HepG2 (cell line): ENCODE results near the gene ATP8A2. TPM values are rescaled to one million over a fixed set of nuclear protein-coding genes. Genes with fewer than 3 reads are reported as not detected.

Experiments
- ATAC-seq: fragments of 200-7000 bp; cut with Tn5 transposase; 3 replicates; pipeline ENCODE4 v1.9.1; 2020; ENCODE audit warnings: mild to moderate bottlenecking, moderate library complexity
- BruUV-seq: library from RNA; stranded (reverse); fragments of 400-500 nt; replicated peaks from 2 replicates; lab custom pipeline; 2021; lab: Mats Ljungman, UMichigan
- CTCF ChIA-PET: fragments of 300-600 bp; formaldehyde crosslinking; extraction: SDS; loops from one replicate; lab custom pipeline; 2021; ENCODE audit warnings: low total read pairs, inconsistent platforms, low intra/inter-chr PET ratio; lab: Yijun Ruan, JAX
- POLR2A ChIA-PET: fragments of 350-600 bp; sonication (Branson Sonifier 250); formaldehyde crosslinking; loops from one replicate; lab custom pipeline; 2020; ENCODE audit warnings: antibody characterized with exemption, inconsistent platforms; lab: Yijun Ruan, JAX
- DNase-seq: peaks from one replicate; pipeline ENCODE4 v3.0.0-alpha.2; 2015; ENCODE audit warnings: low spot score
- FAIRE-seq: peaks from 3 replicates; lab custom pipeline; 2011; peaks lifted over from hg19 to GRCh38; lab: Jason Lieb, UNC
- H2AFZ ChIP-seq: one replicate; pipeline ENCODE4 v1.6.1; 2011; ENCODE audit warnings: low read length, inconsistent platforms
- H3K27ac ChIP-seq: fragments of 300-600 bp; 3 replicates; pipeline ENCODE4 v1.8.0; 2011; ENCODE audit warnings: mixed run types, mild to moderate bottlenecking, mixed read lengths, low read length, inconsistent platforms; ENCODE audit not compliant: insufficient read depth; ENCODE audit errors: extremely low read length
- H3K27me3 ChIP-seq, 2 experiments: fragments of 200-600 bp in 1 of 2; 2 replicates in 1 of 2; 3 replicates in 1 of 2; pipeline versions ENCODE4 v1.6.0 to v1.8.0; 2011; ENCODE audit warnings: low read length in 2 of 2, mild to moderate bottlenecking in 2 of 2, moderate library complexity in 2 of 2, inconsistent platforms in 1 of 2; ENCODE audit not compliant: insufficient read depth in 2 of 2, control insufficient read depth in 1 of 2
- H3K36me3 ChIP-seq, 2 experiments: fragments of 200-600 bp in 1 of 2; replicated peaks in 1 of 2; 2 replicates in 1 of 2; 3 replicates in 1 of 2; pipeline versions ENCODE4 v1.5.1 to v1.8.0; 2011; ENCODE audit warnings: low read length in 2 of 2, inconsistent platforms in 1 of 2; ENCODE audit not compliant: insufficient read depth in 2 of 2, control insufficient read depth in 1 of 2
- H3K4me1 ChIP-seq: 2 replicates; pipeline ENCODE4 v1.5.1; 2012; ENCODE audit warnings: low read length, inconsistent platforms; ENCODE audit not compliant: insufficient read depth
- H3K4me2 ChIP-seq: 2 replicates; pipeline ENCODE4 v1.6.0; 2011; ENCODE audit warnings: low read depth, low read length, inconsistent platforms
- H3K4me3 ChIP-seq, 3 experiments: fragments of 200-600 bp in 1 of 3; sonication (generic), shearing (Covaris generic) in 1 of 3; replicated peaks in 1 of 3; 2 replicates each; pipeline ENCODE4 v1.5.1; 2011 to 2016; ENCODE audit warnings: low read length in 3 of 3, inconsistent platforms in 2 of 3, low read depth in 2 of 3, mild to moderate bottlenecking in 2 of 3, control low read depth in 1 of 3, mixed read lengths in 1 of 3; ENCODE audit not compliant: insufficient read depth in 1 of 3
- H3K79me2 ChIP-seq: one replicate; pipeline ENCODE4 v1.6.1; 2011; ENCODE audit warnings: low read length, inconsistent platforms; ENCODE audit not compliant: insufficient read depth
- H3K9ac ChIP-seq: 2 replicates; pipeline ENCODE4 v1.6.0; 2011; ENCODE audit warnings: mild to moderate bottlenecking, low read depth, low read length, inconsistent platforms; ENCODE audit not compliant: insufficient read depth
- H3K9me3 ChIP-seq: 2 replicates; pipeline ENCODE4 v1.5.1; 2012; ENCODE audit warnings: mild to moderate bottlenecking, low read length
- H4K20me1 ChIP-seq: 2 replicates; pipeline ENCODE4 v1.6.0; 2011; ENCODE audit warnings: inconsistent platforms, mild to moderate bottlenecking, low read length, moderate library complexity; ENCODE audit not compliant: insufficient read depth
- EHMT2 ChIP-seq: fragments of 200-600 bp; sonication (generic); IDR thresholded peaks from 2 replicates; pipeline ENCODE4 v1.7.0; 2017; ENCODE audit warnings: antibody characterized with exemption, low read depth, low read length, borderline replicate concordance
- ESRRA ChIP-seq: sonication (generic); formaldehyde crosslinking; IDR thresholded peaks from 2 replicates; pipeline ENCODE4 v1.5.1; 2020; ENCODE audit warnings: mild to moderate bottlenecking, low read depth, missing genetic modification reagents
- JUND ChIP-seq: sonication (generic); formaldehyde crosslinking; IDR thresholded peaks from 2 replicates; pipeline ENCODE4 v1.8.0; 2022; ENCODE audit warnings: mild to moderate bottlenecking, missing genetic modification reagents
- KLF11 ChIP-seq: IDR thresholded peaks from 2 replicates; pipeline ENCODE4 v1.6.1; 2016; ENCODE audit warnings: missing compliant biosample characterization
- POLR2AphosphoS5 ChIP-seq: IDR thresholded peaks from 2 replicates; pipeline ENCODE4 v1.6.1; 2012; ENCODE audit warnings: low read depth, low read length
- SAP130 ChIP-seq: IDR thresholded peaks from 2 replicates; pipeline ENCODE4 v1.6.1; 2016; ENCODE audit warnings: low read depth
- TBX3 ChIP-seq: fragments of 450-650 bp; IDR thresholded peaks from 2 replicates; pipeline ENCODE4 v1.6.1; 2017; ENCODE audit warnings: antibody characterized with exemption, mild to moderate bottlenecking, inconsistent platforms, borderline replicate concordance
- TEAD3 ChIP-seq: optimal IDR thresholded peaks from 2 replicates; pipeline ENCODE3; 2016; ENCODE audit warnings: borderline replicate concordance
- ZEB1 ChIP-seq: IDR thresholded peaks from 2 replicates; pipeline ENCODE4 v1.6.1; 2012; ENCODE audit warnings: mild to moderate bottlenecking, low read depth, inconsistent platforms; ENCODE audit not compliant: insufficient replicate concordance
- ZNF44 ChIP-seq: sonication (generic); formaldehyde crosslinking; IDR thresholded peaks from 2 replicates; pipeline ENCODE4 v1.5.1; 2020; ENCODE audit warnings: mild to moderate bottlenecking, missing genetic modification reagents
- ZNF589 ChIP-seq: sonication (generic); formaldehyde crosslinking; conservative IDR thresholded peaks from 2 replicates; pipeline ENCODE4 v1.8.0; 2022; ENCODE audit warnings: mild to moderate bottlenecking, moderate library complexity, missing genetic modification reagents
- ZNF644 ChIP-seq: IDR thresholded peaks from 2 replicates; pipeline ENCODE4 v1.6.1; 2016; ENCODE audit warnings: low read depth
- WGBS: methylation state at CpG from one replicate; pipeline ENCODE4 v1.1.6; 2017; ENCODE audit warnings: low lambda C conversion rate; 5-methylcytosine and 5-hydroxymethylcytosine counted together
- in situ Hi-C: cut with HindIII; loops from 2 replicates; pipeline ENCODE4 v1.10.0; 2017; ENCODE audit warnings: low pct_unique_long_range_greater_than_20kb; ENCODE audit not compliant: extremely low pct_ligation_motif_present
- intact Hi-C: fragments of 100-400 bp; cut with micrococcal nuclease; formaldehyde crosslinking; loops from one replicate; pipeline ENCODE4 v1.10.0; 2022; ENCODE audit not compliant: unreplicated experiment
- polyA plus RNA-seq, 8 experiments: library from polyadenylated mRNA; depleted of rRNA in 3 of 8; stranded (reverse) in 7 of 8; unstranded in 1 of 8; fragments of >200 nt; fragmentation: Illumina TruSeq in 4 of 8; extraction: Trizol in 4 of 8; gene quantifications; 2 replicates each; pipeline versions ENCODE4 v1.2.1 to v1.2.3, GENCODE V29; 2011 to 2016; ENCODE audit warnings: low read depth in 4 of 8, missing spikeins in 1 of 8, mixed read lengths in 1 of 8; ENCODE audit not compliant: insufficient read depth in 1 of 8
- total RNA-seq, 5 experiments: library from RNA; depleted of rRNA; stranded (reverse); fragments of >200 nt; fragmentation: Illumina TruSeq; extraction: Trizol; gene quantifications; 2 replicates each; pipeline ENCODE4 v1.2.3, GENCODE V29; 2016; ENCODE audit warnings: low read depth in 1 of 5
- TF ChIP-seq, protein P1 (sequence below): sonication (generic); formaldehyde crosslinking; IDR thresholded peaks from 2 replicates; pipeline ENCODE4 v1.5.0; 2020; ENCODE audit warnings: mild to moderate bottlenecking, missing genetic modification reagents, moderate library complexity
- TF ChIP-seq, protein P2 (sequence below): sonication (generic); formaldehyde crosslinking; IDR thresholded peaks from 2 replicates; pipeline ENCODE4 v1.4.0; 2020; ENCODE audit warnings: mild to moderate bottlenecking, missing genetic modification reagents
- TF ChIP-seq, protein P3 (sequence below): IDR thresholded peaks from 2 replicates; pipeline ENCODE4 v1.6.1; 2016; ENCODE audit warnings: control low read depth
- TF ChIP-seq, protein P4 (sequence below): sonication (generic); formaldehyde crosslinking; IDR thresholded peaks from 2 replicates; pipeline ENCODE4 v1.5.1; 2020; ENCODE audit warnings: mild to moderate bottlenecking, moderate library complexity, missing genetic modification reagents
- TF ChIP-seq, protein P5 (sequence below): IDR thresholded peaks from 2 replicates; pipeline ENCODE4 v1.6.1; 2016

Gene ATP8A2
- total and polyA plus RNA-seq, 2 of the 13 experiments (the other 11 are each of a cell fraction or from before 2014, with no cell fraction given): 0.09 TPM; not detected in 1

DNA sequence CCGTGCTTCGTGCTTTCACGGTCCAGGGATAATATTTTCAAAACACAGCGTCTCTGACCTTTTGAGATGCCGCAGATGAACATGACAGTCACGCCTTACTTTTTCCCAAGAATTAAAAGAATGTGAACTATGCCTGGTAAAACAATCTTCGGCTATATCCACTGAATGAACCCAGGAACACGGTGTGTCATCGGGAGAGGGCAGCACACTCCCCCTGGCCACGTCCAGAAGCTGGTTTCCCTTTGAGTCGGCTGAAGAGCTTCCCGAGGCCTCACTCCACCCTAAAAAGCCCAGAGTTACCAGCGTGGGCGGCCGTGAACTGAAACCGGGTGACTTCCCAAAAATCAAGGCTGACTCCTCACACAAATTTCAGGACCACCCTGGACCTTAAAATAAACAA is 702.9 kb downstream of the ATP8A2 start:
- in situ Hi-C loops: no loop called here
- TF ChIP-seq, protein P1, sequence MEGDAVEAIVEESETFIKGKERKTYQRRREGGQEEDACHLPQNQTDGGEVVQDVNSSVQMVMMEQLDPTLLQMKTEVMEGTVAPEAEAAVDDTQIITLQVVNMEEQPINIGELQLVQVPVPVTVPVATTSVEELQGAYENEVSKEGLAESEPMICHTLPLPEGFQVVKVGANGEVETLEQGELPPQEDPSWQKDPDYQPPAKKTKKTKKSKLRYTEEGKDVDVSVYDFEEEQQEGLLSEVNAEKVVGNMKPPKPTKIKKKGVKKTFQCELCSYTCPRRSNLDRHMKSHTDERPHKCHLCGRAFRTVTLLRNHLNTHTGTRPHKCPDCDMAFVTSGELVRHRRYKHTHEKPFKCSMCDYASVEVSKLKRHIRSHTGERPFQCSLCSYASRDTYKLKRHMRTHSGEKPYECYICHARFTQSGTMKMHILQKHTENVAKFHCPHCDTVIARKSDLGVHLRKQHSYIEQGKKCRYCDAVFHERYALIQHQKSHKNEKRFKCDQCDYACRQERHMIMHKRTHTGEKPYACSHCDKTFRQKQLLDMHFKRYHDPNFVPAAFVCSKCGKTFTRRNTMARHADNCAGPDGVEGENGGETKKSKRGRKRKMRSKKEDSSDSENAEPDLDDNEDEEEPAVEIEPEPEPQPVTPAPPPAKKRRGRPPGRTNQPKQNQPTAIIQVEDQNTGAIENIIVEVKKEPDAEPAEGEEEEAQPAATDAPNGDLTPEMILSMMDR: peak; percentile 40
- TF ChIP-seq ZNF644 (CRISPR knock-in tag) (0 out of 2 replicates have a peak, but pooled peaks have one; percentile 38), ESRRA (CRISPR knock-in tag) (no peak), TBX3 (no peak), ZEB1 (no peak), JUND (CRISPR knock-in tag) (no peak), EHMT2 (no peak), POLR2AphosphoS5 (no peak), SAP130 (CRISPR knock-in tag) (no peak), ZNF589 (no peak), TEAD3 (CRISPR knock-in tag) (peak; percentile 56), KLF11 (CRISPR knock-in tag) (no peak), ZNF44 (no peak)
- TF ChIP-seq, protein P2, sequence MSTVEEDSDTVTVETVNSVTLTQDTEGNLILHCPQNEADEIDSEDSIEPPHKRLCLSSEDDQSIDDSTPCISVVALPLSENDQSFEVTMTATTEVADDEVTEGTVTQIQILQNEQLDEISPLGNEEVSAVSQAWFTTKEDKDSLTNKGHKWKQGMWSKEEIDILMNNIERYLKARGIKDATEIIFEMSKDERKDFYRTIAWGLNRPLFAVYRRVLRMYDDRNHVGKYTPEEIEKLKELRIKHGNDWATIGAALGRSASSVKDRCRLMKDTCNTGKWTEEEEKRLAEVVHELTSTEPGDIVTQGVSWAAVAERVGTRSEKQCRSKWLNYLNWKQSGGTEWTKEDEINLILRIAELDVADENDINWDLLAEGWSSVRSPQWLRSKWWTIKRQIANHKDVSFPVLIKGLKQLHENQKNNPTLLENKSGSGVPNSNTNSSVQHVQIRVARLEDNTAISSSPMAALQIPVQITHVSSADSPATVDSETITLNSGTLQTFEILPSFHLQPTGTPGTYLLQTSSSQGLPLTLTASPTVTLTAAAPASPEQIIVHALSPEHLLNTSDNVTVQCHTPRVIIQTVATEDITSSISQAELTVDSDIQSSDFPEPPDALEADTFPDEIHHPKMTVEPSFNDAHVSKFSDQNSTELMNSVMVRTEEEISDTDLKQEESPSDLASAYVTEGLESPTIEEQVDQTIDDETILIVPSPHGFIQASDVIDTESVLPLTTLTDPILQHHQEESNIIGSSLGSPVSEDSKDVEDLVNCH (CRISPR knock-in tag): no peak
- TF ChIP-seq, protein P3, sequence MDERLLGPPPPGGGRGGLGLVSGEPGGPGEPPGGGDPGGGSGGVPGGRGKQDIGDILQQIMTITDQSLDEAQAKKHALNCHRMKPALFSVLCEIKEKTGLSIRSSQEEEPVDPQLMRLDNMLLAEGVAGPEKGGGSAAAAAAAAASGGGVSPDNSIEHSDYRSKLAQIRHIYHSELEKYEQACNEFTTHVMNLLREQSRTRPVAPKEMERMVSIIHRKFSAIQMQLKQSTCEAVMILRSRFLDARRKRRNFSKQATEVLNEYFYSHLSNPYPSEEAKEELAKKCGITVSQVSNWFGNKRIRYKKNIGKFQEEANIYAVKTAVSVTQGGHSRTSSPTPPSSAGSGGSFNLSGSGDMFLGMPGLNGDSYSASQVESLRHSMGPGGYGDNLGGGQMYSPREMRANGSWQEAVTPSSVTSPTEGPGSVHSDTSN (CRISPR knock-in tag): no peak
- TF ChIP-seq, protein P4, sequence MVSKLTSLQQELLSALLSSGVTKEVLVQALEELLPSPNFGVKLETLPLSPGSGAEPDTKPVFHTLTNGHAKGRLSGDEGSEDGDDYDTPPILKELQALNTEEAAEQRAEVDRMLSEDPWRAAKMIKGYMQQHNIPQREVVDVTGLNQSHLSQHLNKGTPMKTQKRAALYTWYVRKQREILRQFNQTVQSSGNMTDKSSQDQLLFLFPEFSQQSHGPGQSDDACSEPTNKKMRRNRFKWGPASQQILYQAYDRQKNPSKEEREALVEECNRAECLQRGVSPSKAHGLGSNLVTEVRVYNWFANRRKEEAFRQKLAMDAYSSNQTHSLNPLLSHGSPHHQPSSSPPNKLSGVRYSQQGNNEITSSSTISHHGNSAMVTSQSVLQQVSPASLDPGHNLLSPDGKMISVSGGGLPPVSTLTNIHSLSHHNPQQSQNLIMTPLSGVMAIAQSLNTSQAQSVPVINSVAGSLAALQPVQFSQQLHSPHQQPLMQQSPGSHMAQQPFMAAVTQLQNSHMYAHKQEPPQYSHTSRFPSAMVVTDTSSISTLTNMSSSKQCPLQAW: no peak
- TF ChIP-seq, protein P5, sequence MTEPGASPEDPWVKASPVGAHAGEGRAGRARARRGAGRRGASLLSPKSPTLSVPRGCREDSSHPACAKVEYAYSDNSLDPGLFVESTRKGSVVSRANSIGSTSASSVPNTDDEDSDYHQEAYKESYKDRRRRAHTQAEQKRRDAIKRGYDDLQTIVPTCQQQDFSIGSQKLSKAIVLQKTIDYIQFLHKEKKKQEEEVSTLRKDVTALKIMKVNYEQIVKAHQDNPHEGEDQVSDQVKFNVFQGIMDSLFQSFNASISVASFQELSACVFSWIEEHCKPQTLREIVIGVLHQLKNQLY (CRISPR knock-in tag): no peak

More for the DNA sequence above, 702.9 kb downstream of the ATP8A2 start:
- intact Hi-C loops: no loop called here
- Histone ChIP-seq H3K9ac (no peak overlapping the region), H3K27me3 (peaks cover 0 to 6% of the 10 kb centered on the region in 2 experiments; a peak in 2 of 5 replicates), H3K4me1 (peaks cover 12% of the 10 kb centered on the region), H3K79me2 (no peaks in the 10 kb centered on the region), H4K20me1 (no peaks in the 10 kb centered on the region), H3K27ac (no peak overlapping the region), H3K4me2 (peak overlapping the region; percentile 12; the same call in 1 of the 2 replicates), H2AFZ (no peak overlapping the region), H3K4me3 (no peak overlapping the region), H3K9me3 (no peaks in the 10 kb centered on the region), H3K36me3 (no peaks in the 10 kb centered on the region)
- ChIA-PET CTCF (no interaction called here), POLR2A (no interaction called here)
- FAIRE-seq (no peak), ATAC-seq (peak; percentile 81), DNase-seq (peak; percentile 50)
- 8% methylated on average over 16 of the region's 16 CpGs for WGBS
- no TSS peak for BruUV-seq
